Esophagus (tissue), 2 donors: Measurements from ENCODE around the gene RHOH. TPM values are rescaled to one million over a fixed set of nuclear protein-coding genes. Genes with fewer than 3 reads are reported as not detected.
A peak's percentile ranks its signal among the peaks of the same experiment; 100 is the strongest.
"Not testable (repeated sequence)": the region's sequence is repeated elsewhere in the genome, so short reads cannot be mapped to it uniquely, and the experiment has no call there.

ENCODE experiments used
- H3K27ac ChIP-seq, 2 donors: one replicate each; pipeline ENCODE4 v1.5.1; 2013; ENCODE audit warnings: low read depth in 2 of 2, mild to moderate bottlenecking in 2 of 2, inconsistent platforms in 1 of 2, low read length in 1 of 2, moderate library complexity in 1 of 2
- H3K27me3 ChIP-seq, 2 donors: one replicate each; pipeline ENCODE4 v1.6.1; 2013; ENCODE audit warnings: low read length in 2 of 2, control low read depth in 1 of 2, mild to moderate bottlenecking in 1 of 2; ENCODE audit not compliant: insufficient read depth in 2 of 2, control insufficient read depth in 1 of 2
- H3K36me3 ChIP-seq, 2 donors: one replicate each; pipeline ENCODE4 v1.6.1; 2013; ENCODE audit warnings: low read length in 1 of 2; ENCODE audit not compliant: control insufficient read depth in 2 of 2, insufficient read depth in 2 of 2
- H3K4me1 ChIP-seq, 2 donors: one replicate each; pipeline ENCODE4 v1.6.1; 2013; ENCODE audit warnings: low read length in 1 of 2; ENCODE audit not compliant: control insufficient read depth in 2 of 2, insufficient read depth in 2 of 2
- H3K4me3 ChIP-seq, 2 donors: one replicate each; pipeline ENCODE4 v1.5.1; 2013; ENCODE audit warnings: low read length in 2 of 2, mild to moderate bottlenecking in 2 of 2, low read depth in 1 of 2, moderate library complexity in 1 of 2
- H3K9me3 ChIP-seq, 2 donors: one replicate each; pipeline ENCODE4 v1.6.1; 2013; ENCODE audit warnings: mild to moderate bottlenecking in 2 of 2, low read depth in 1 of 2, low read length in 1 of 2, moderate library complexity in 1 of 2; ENCODE audit not compliant: control insufficient read depth in 2 of 2, insufficient read depth in 1 of 2
- WGBS, 2 donors: extraction: QIAGEN DNeasy Blood & Tissue Kit; methylation state at CpG; one replicate each; pipeline ENCODE4 v1.1.7; 2013; 5-methylcytosine and 5-hydroxymethylcytosine counted together
- polyA plus RNA-seq, 2 donors: library from polyadenylated mRNA; stranded (reverse); fragments of 200-250 nt; gene quantifications; one replicate each; pipeline ENCODE4 v1.2.3, GENCODE V29; 2013
- donor health status: healthy with polysubstance abuse.
- donor health status: Bipolar disorder and iron deficiency.

Gene RHOH
- polyA plus RNA-seq: 1 to 10 TPM in 1 of 2 donors, under 1 TPM in 1; 0.87 to 1.1 TPM

GRCh38 chr4:40196724-40197281, at the start of gene RHOH:
Gene RHOH, plus strand, starts transcription at chr4:40197031. Its CDS starts 46,356 bp downstream, at chr4:40243387.
- Histone ChIP-seq H3K4me1 (no peaks in the 10 kb centered on the region), H3K27me3 (no peaks in the 10 kb centered on the region), H3K36me3 (no peaks in the 10 kb centered on the region), H3K27ac (peak within 1 kb of the TSS; percentile 18 to 32), H3K4me3 (peak within 1 kb of the TSS; percentile 16 to 31), H3K9me3 (peaks cover 0 to 2% of the 10 kb centered on the region in 2 donors)
- WGBS, 2 donors: 61 to 62% methylated on average over 14 of the region's 14 CpGs

GRCh38 chr4:40147490-40147889, 49.3 kb upstream of the RHOH start:
- not testable (repeated sequence) for H3K9me3 ChIP-seq, H3K4me3 ChIP-seq, H3K36me3 ChIP-seq, H3K27me3 ChIP-seq, H3K27ac ChIP-seq, H3K4me1 ChIP-seq
- WGBS, 2 donors: 95 to 100% methylated on average over 10 to 31 of the region's 31 CpGs

- Histone ChIP-seq H3K9me3 (no peaks in the 10 kb centered on the region), H3K27me3 (no peaks in the 10 kb centered on the region), H3K4me1 (no peaks in the 10 kb centered on the region), H3K4me3 (no peak overlapping the region), H3K27ac (no peak overlapping the region), H3K36me3 (no peaks in the 10 kb centered on the region)
- 83 to 86% methylated on average over 3 of the region's 3 CpGs for WGBS, 2 donors
Measured at GRCh38 chr4:40149960-40150385, 46.9 kb upstream of the RHOH start.

- WGBS, 2 donors: 84 to 88% methylated on average over 3 of the region's 3 CpGs
- Histone ChIP-seq H3K27ac (no peak overlapping the region), H3K4me3 (no peak overlapping the region), H3K9me3 (no peaks in the 10 kb centered on the region), H3K36me3 (no peaks in the 10 kb centered on the region), H3K4me1 (no peaks in the 10 kb centered on the region), H3K27me3 (no peaks in the 10 kb centered on the region)
Measured at GRCh38 chr4:40150932-40151331, 45.9 kb upstream of the RHOH start.

DNA sequence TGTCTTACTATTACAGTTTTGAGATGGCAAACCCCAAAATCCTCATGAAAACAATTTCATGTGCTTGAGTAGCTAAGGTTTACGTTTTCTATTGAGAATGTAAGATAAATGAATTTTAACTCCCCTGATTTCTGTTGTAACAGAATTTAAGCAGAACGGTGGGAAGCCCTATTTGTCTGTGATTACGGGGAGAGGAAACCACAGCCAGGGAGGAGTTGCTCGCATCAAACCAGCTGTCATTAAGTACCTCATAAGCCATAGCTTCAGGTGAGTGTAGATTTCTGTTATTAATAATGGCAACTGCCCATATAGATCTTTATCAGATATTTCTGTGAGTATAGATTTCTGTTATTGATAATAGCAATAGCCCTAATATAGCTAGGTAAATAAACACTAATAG, 44.2 kb upstream of the RHOH start:
- H3K36me3 ChIP-seq: no peaks in the 10 kb centered on the region
- H3K4me3 ChIP-seq: no peak overlapping the region
- no peaks in the 10 kb centered on the region for H3K27me3 ChIP-seq
- 70 to 71% methylated on average over 4 of the region's 4 CpGs for WGBS, 2 donors
- no peaks in the 10 kb centered on the region for H3K4me1 ChIP-seq
- no peaks in the 10 kb centered on the region for H3K9me3 ChIP-seq
- no peak overlapping the region for H3K27ac ChIP-seq

DNA sequence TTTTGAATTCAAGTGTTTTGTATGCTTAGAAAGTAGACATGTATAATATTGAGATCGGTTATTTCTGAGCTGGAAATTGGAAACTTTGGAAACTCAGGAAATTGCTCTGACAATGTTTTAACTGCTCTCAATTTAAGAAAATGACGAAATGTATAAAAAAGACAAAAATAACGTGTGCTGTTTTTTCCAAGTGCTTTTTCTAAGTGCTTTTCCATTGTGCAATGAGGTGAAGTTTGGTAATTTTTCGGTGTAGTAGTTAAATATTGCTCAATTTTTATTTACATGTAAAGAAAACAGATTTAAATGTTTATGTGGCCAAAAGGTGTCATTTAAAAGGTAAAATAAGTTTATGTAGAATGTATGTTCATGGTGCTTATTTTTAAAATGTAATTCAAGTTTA, 39.4 kb upstream of the RHOH start:
- Histone ChIP-seq H3K9me3 (no peaks in the 10 kb centered on the region), H3K27me3 (no peaks in the 10 kb centered on the region), H3K4me3 (no peak overlapping the region), H3K27ac (no peak overlapping the region), H3K36me3 (no peaks in the 10 kb centered on the region), H3K4me1 (no peaks in the 10 kb centered on the region)
- 92 to 93% methylated on average over 4 of the region's 4 CpGs for WGBS, 2 donors

GRCh38 chr4:40160258-40160657, 36.6 kb upstream of the RHOH start:
- H3K9me3 ChIP-seq: no peaks in the 10 kb centered on the region
- no peaks in the 10 kb centered on the region for H3K4me1 ChIP-seq
- H3K27ac ChIP-seq: no peak overlapping the region
- 95 to 97% methylated on average over 9 of the region's 9 CpGs for WGBS, 2 donors
- H3K36me3 ChIP-seq: no peaks in the 10 kb centered on the region
- H3K27me3 ChIP-seq: no peaks in the 10 kb centered on the region
- no peak overlapping the region for H3K4me3 ChIP-seq

DNA sequence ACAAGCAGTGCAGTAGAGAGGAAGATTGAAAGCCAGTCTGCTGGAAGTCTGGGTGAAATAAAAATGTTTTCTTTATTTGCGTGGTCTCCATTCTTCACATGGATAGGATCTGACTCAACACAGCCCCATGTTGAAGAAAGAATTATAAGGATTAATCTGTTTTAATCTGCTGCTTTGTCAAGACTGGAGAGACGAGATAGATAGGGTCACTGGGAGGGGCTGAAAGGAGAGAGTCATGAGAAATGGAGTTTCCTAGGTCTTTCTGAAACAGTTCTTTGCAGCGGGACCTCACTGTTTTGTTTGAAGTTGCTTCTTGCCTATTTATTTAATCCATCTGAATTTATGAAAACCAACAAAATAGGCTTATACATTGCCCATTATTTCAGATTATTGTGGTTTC, 32.4 kb upstream of the RHOH start:
- Histone ChIP-seq H3K4me1 (no peaks in the 10 kb centered on the region), H3K27me3 (no peaks in the 10 kb centered on the region), H3K27ac (no peak overlapping the region), H3K4me3 (no peak overlapping the region), H3K9me3 (no peaks in the 10 kb centered on the region), H3K36me3 (no peaks in the 10 kb centered on the region)
- 64 to 66% methylated on average over 3 of the region's 3 CpGs for WGBS, 2 donors

GRCh38 chr4:40165916-40166315, 30.9 kb upstream of the RHOH start:
- no peak overlapping the region for H3K27ac ChIP-seq
- H3K27me3 ChIP-seq: no peaks in the 10 kb centered on the region
- no peaks in the 10 kb centered on the region for H3K4me1 ChIP-seq
- H3K36me3 ChIP-seq: no peaks in the 10 kb centered on the region
- H3K4me3 ChIP-seq: no peak overlapping the region
- 92 to 100% methylated on average over 1 of the region's 1 CpG for WGBS, 2 donors
- no peaks in the 10 kb centered on the region for H3K9me3 ChIP-seq

- Histone ChIP-seq H3K27me3 (no peaks in the 10 kb centered on the region), H3K4me1 (no peaks in the 10 kb centered on the region), H3K27ac (no peak overlapping the region), H3K4me3 (no peak overlapping the region), H3K36me3 (no peaks in the 10 kb centered on the region), H3K9me3 (no peaks in the 10 kb centered on the region)
Measured at GRCh38 chr4:40168070-40168469, 28.8 kb upstream of the RHOH start.
